ENCODE results near the gene PPM1L. TPM values are rescaled to one million over a fixed set of nuclear protein-coding genes. Genes with fewer than 3 reads are reported as not detected.

The PPM1L gene
- total and polyA plus RNA-seq, 2 donors (not counting 1 experiment from before 2014, with no cell fraction given): 1.1 to 12.0 TPM

DNA sequence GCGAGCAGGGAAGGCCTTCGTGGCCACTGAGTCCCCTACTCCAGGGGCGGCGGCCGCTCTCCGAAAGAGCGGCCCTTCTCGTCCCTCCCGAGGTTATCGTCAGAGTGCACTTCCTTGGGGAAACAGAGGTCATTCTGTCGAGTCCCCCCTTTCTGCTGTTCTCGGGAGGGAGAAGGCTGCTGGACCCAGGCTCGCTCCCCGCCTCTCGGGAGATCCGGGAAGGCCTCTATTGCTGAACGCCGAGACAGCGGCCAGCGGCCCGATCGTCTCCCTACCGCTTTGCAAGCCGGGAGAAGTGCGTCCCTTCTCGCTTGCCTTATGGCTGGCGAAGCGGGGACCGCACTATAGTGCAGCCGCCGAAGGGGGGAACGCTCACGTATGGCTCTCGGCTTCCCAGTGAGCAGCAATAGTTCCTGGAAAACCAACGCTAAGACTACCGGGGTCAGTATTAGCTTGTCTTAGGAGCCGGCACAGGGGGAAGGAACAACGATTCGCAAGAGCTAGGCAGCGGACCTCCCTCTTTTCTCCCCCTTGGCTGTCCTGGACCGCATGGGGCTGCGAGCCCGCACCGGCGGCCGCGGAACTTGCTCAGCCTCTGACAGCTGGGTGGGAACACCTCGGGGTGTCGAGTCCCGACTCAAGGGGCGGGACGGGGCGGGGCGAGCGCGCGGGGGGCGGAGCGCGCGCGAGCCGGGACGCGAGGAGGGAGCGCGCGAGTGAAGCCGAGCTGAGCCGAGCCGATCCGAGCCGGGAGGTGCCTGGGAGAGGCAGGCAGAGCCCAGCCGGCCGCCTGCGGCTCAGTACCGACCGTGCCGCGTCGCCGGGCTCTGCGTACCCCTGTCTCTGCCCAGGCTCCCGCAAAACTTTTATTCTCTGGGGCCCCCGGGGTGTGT is 930 bp upstream of the PPM1L start:
- H3K27ac ChIP-seq (ENCODE audit: low read length in 2 of 2): peak overlapping the region; percentile 72 to 82
- peak overlapping the region; percentile 96 for H3K4me2 ChIP-seq (replicated peaks; ENCODE audit: low read depth, low read length, poor library complexity, severe bottlenecking)
- H3K9me3 Mint-ChIP-seq (ENCODE audit: insufficient read depth): no peaks in the 10 kb centered on the region
- WGBS (ENCODE audit: insufficient coverage): under 1% methylated on average over 85 of the region's 85 CpGs
- POLR2A ChIA-PET: interaction anchor here (1.0 kb wide), 1 partner anchor 306 kb away, joined by 4 read pairs; the partner anchor contains the start of gene TRIM59
- peak overlapping the region; percentile 81 for H3K9ac ChIP-seq (ENCODE audit: low read length)
- ATAC-seq (ENCODE audit: low read depth) (peak; percentile 81), DNase-seq (peak; percentile 93)
- H3K79me2 ChIP-seq (ENCODE audit: control insufficient read depth, insufficient read depth, low read length): no peaks in the 10 kb centered on the region
- no peaks in the 10 kb centered on the region for H4K20me1 ChIP-seq (ENCODE audit: control insufficient read depth, insufficient read depth, low read length, poor library complexity, severe bottlenecking)
- intact Hi-C loops (cut with micrococcal nuclease): loop anchor here (1.0 to 10.0 kb wide), 5 partner anchors 190 to 768 kb away; partner anchors contain the start of genes IL12A, KPNA4, NMD3 and TRIM59
- CTCF ChIA-PET: no interaction called here
- peaks cover 0 to 11% (median 4%) of the 10 kb centered on the region in 4 experiments for H3K27me3 ChIP-seq (replicated peaks in 1 of 4; ENCODE audit: control extremely low read depth in 1 of 4, control insufficient read depth in 3 of 4, insufficient read depth in 4 of 4, low read length in 3 of 4)
- peak overlapping the region; percentile 96 for H2AFZ ChIP-seq (ENCODE audit: insufficient read depth, low read depth, low read length, poor library complexity, severe bottlenecking)
- peaks cover 25% of the 10 kb centered on the region in 2 donors for H3K4me1 ChIP-seq (ENCODE audit: control insufficient read depth in 2 of 2, insufficient read depth in 2 of 2, low read length in 2 of 2)
- H3K4me3 Mint-ChIP-seq: peak overlapping the region; percentile 98
- peaks cover 31% of the 10 kb centered on the region for H3K4me1 Mint-ChIP-seq
- no peak for TF ChIP-seq EZH2 (IDR thresholded peaks at IDR 0.05; ENCODE audit: borderline replicate concordance, insufficient read depth, low read depth, low read length, poor library complexity, severe bottlenecking)
- TF ChIP-seq, protein P1, sequence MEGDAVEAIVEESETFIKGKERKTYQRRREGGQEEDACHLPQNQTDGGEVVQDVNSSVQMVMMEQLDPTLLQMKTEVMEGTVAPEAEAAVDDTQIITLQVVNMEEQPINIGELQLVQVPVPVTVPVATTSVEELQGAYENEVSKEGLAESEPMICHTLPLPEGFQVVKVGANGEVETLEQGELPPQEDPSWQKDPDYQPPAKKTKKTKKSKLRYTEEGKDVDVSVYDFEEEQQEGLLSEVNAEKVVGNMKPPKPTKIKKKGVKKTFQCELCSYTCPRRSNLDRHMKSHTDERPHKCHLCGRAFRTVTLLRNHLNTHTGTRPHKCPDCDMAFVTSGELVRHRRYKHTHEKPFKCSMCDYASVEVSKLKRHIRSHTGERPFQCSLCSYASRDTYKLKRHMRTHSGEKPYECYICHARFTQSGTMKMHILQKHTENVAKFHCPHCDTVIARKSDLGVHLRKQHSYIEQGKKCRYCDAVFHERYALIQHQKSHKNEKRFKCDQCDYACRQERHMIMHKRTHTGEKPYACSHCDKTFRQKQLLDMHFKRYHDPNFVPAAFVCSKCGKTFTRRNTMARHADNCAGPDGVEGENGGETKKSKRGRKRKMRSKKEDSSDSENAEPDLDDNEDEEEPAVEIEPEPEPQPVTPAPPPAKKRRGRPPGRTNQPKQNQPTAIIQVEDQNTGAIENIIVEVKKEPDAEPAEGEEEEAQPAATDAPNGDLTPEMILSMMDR (IDR thresholded peaks at IDR 0.05): no peak
- peak overlapping the region; percentile 95 for H3K27ac Mint-ChIP-seq
- peaks cover 21% of the 10 kb centered on the region for H3K27me3 Mint-ChIP-seq
- peak overlapping the region; percentile 68 to 86 (median 81) for H3K4me3 ChIP-seq (ENCODE audit: control extremely low read depth in 1 of 5, extremely low read depth in 1 of 5, insufficient read depth in 1 of 5, low read depth in 2 of 5, low read length in 4 of 5)
- H3K36me3 ChIP-seq (replicated peaks in 1 of 2; ENCODE audit: control extremely low read depth in 1 of 2, control insufficient read depth in 1 of 2, extremely low read depth in 1 of 2, insufficient read depth in 2 of 2, low read length in 1 of 2): no peaks in the 10 kb centered on the region
- H3K9me3 ChIP-seq (ENCODE audit: control extremely low read depth in 1 of 3, control insufficient read depth in 2 of 3, insufficient read depth in 1 of 3, low read length in 2 of 3): no peaks in the 10 kb centered on the region

Data from B cell (primary cell).